HepG2 (cell line): ENCODE results near the gene CORO7. TPM values are rescaled to one million over a fixed set of nuclear protein-coding genes. Genes with fewer than 3 reads are reported as not detected.

Experiments used
- ARNTL ChIP-seq: sonication (generic); formaldehyde crosslinking; IDR thresholded peaks from 2 replicates; pipeline ENCODE4 v1.4.0; 2020; ENCODE audit warnings: mild to moderate bottlenecking, missing genetic modification reagents
- EED ChIP-seq: sonication (generic); formaldehyde crosslinking; IDR thresholded peaks from 2 replicates; pipeline ENCODE4 v1.5.0; 2020; ENCODE audit warnings: mild to moderate bottlenecking, missing genetic modification reagents
- FOXO1 ChIP-seq: sonication (generic); formaldehyde crosslinking; IDR thresholded peaks from 2 replicates; pipeline ENCODE4 v1.4.0; 2020; ENCODE audit warnings: missing genetic modification reagents
- GZF1 ChIP-seq: sonication (generic); formaldehyde crosslinking; IDR thresholded peaks from 2 replicates; pipeline ENCODE4 v1.5.1; 2020; ENCODE audit warnings: mild to moderate bottlenecking, missing genetic modification reagents
- HNRNPUL1 ChIP-seq: fragments of 200-400 bp; formaldehyde crosslinking; IDR thresholded peaks from 2 replicates; pipeline ENCODE4 v1.6.1; 2017; ENCODE audit warnings: low read depth, mild to moderate bottlenecking, low read length, moderate library complexity
- KLF9 ChIP-seq: IDR thresholded peaks from 2 replicates; pipeline ENCODE4 v1.6.1; 2016; ENCODE audit warnings: low read depth
- LBX2 ChIP-seq: sonication (generic); formaldehyde crosslinking; IDR thresholded peaks from 2 replicates; pipeline ENCODE4 v1.5.0; 2020; ENCODE audit warnings: missing genetic modification reagents, mild to moderate bottlenecking, borderline replicate concordance
- MAFK ChIP-seq, 2 experiments: IDR thresholded peaks in 1 of 2; conservative IDR thresholded peaks in 1 of 2; 2 replicates each; pipeline ENCODE4 v1.6.1; 2011; ENCODE audit warnings: improper control_type of control experiment in 2 of 2, low read length in 2 of 2
- MTA3 ChIP-seq: sonication (generic); formaldehyde crosslinking; IDR thresholded peaks from 2 replicates; pipeline ENCODE4 v1.4.0; 2020; ENCODE audit warnings: missing genetic modification reagents
- NCOR1 ChIP-seq: fragments of 200-600 bp; sonication (generic); IDR thresholded peaks from 2 replicates; pipeline ENCODE4 v1.7.0; 2017; ENCODE audit warnings: antibody characterized with exemption, low read length, borderline replicate concordance
- PHF20 ChIP-seq: sonication (generic); formaldehyde crosslinking; IDR thresholded peaks from 2 replicates; pipeline ENCODE4 v1.5.0; 2020; ENCODE audit warnings: mild to moderate bottlenecking, missing genetic modification reagents
- RORA ChIP-seq: sonication (generic); formaldehyde crosslinking; IDR thresholded peaks from 2 replicates; pipeline ENCODE4 v1.5.0; 2020; ENCODE audit warnings: mild to moderate bottlenecking, missing genetic modification reagents, moderate library complexity
- RXRB ChIP-seq: IDR thresholded peaks from 2 replicates; pipeline ENCODE4 v1.6.1; 2016; ENCODE audit warnings: borderline replicate concordance, missing genetic modification reagents, missing compliant biosample characterization
- SOX5 ChIP-seq: IDR thresholded peaks from 2 replicates; pipeline ENCODE4 v1.6.1; 2016; ENCODE audit warnings: borderline replicate concordance
- SP2 ChIP-seq: sonication (generic); formaldehyde crosslinking; IDR thresholded peaks from 2 replicates; pipeline ENCODE4 v1.5.1; 2020; ENCODE audit warnings: mild to moderate bottlenecking, missing genetic modification reagents
- ZC3H13 ChIP-seq: sonication (generic); formaldehyde crosslinking; IDR thresholded peaks from 2 replicates; pipeline ENCODE4 v1.8.1; 2023; ENCODE audit warnings: mild to moderate bottlenecking, missing genetic modification reagents, moderate library complexity
- ZFP90 ChIP-seq: sonication (generic); formaldehyde crosslinking; IDR thresholded peaks from 2 replicates; pipeline ENCODE4 v1.8.0; 2022; ENCODE audit warnings: missing genetic modification reagents, mild to moderate bottlenecking, inconsistent platforms, borderline replicate concordance
- ZMYM2 ChIP-seq: sonication (generic); formaldehyde crosslinking; IDR thresholded peaks from 2 replicates; pipeline ENCODE4 v1.8.0; 2022; ENCODE audit warnings: mild to moderate bottlenecking, missing genetic modification reagents
- ZNF333 ChIP-seq: sonication (generic); formaldehyde crosslinking; IDR thresholded peaks from 2 replicates; pipeline ENCODE4 v1.4.0; 2020; ENCODE audit warnings: mild to moderate bottlenecking, missing genetic modification reagents, borderline replicate concordance
- polyA plus RNA-seq, 8 experiments: library from polyadenylated mRNA; depleted of rRNA in 3 of 8; stranded (reverse) in 7 of 8; unstranded in 1 of 8; fragments of >200 nt; fragmentation: Illumina TruSeq in 4 of 8; extraction: Trizol in 4 of 8; gene quantifications; 2 replicates each; pipeline versions ENCODE4 v1.2.1 to v1.2.3, GENCODE V29; 2011 to 2016; ENCODE audit warnings: low read depth in 4 of 8, missing spikeins in 1 of 8, mixed read lengths in 1 of 8; ENCODE audit not compliant: insufficient read depth in 1 of 8
- total RNA-seq, 5 experiments: library from RNA; depleted of rRNA; stranded (reverse); fragments of >200 nt; fragmentation: Illumina TruSeq; extraction: Trizol; gene quantifications; 2 replicates each; pipeline ENCODE4 v1.2.3, GENCODE V29; 2016; ENCODE audit warnings: low read depth in 1 of 5
- TF ChIP-seq, protein P1 (sequence below): sonication (generic); formaldehyde crosslinking; IDR thresholded peaks from 2 replicates; pipeline ENCODE4 v1.5.1; 2020; ENCODE audit warnings: missing genetic modification reagents, mild to moderate bottlenecking, borderline replicate concordance
- TF ChIP-seq, protein P2 (sequence below): sonication (generic); formaldehyde crosslinking; IDR thresholded peaks from 2 replicates; pipeline ENCODE4 v1.5.0; 2020; ENCODE audit warnings: mild to moderate bottlenecking, missing genetic modification reagents
- TF ChIP-seq, protein P3 (sequence below): sonication (generic); formaldehyde crosslinking; IDR thresholded peaks from 2 replicates; pipeline ENCODE4 v1.8.0; 2022; ENCODE audit warnings: mild to moderate bottlenecking, missing genetic modification reagents, borderline replicate concordance
- TF ChIP-seq, protein P4 (sequence below): sonication (generic); formaldehyde crosslinking; conservative IDR thresholded peaks from 2 replicates; pipeline ENCODE4 v1.4.0; 2020; ENCODE audit warnings: missing genetic modification reagents

Gene CORO7
- total and polyA plus RNA-seq, 2 of the 13 experiments (the other 11 are each of a cell fraction or from before 2014, with no cell fraction given) = 9.9 to 14.3 TPM

- TF ChIP-seq, protein P1, sequence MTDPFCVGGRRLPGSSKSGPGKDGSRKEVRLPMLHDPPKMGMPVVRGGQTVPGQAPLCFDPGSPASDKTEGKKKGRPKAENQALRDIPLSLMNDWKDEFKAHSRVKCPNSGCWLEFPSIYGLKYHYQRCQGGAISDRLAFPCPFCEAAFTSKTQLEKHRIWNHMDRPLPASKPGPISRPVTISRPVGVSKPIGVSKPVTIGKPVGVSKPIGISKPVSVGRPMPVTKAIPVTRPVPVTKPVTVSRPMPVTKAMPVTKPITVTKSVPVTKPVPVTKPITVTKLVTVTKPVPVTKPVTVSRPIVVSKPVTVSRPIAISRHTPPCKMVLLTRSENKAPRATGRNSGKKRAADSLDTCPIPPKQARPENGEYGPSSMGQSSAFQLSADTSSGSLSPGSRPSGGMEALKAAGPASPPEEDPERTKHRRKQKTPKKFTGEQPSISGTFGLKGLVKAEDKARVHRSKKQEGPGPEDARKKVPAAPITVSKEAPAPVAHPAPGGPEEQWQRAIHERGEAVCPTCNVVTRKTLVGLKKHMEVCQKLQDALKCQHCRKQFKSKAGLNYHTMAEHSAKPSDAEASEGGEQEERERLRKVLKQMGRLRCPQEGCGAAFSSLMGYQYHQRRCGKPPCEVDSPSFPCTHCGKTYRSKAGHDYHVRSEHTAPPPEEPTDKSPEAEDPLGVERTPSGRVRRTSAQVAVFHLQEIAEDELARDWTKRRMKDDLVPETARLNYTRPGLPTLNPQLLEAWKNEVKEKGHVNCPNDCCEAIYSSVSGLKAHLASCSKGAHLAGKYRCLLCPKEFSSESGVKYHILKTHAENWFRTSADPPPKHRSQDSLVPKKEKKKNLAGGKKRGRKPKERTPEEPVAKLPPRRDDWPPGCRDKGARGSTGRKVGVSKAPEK (CRISPR knock-in tag) = no peak
- peak; percentile 55; the same call in 1 of the 2 replicates for TF ChIP-seq RXRB
- no peak for TF ChIP-seq ZC3H13 (CRISPR knock-in tag)
- no peak for TF ChIP-seq GZF1
- no peak for TF ChIP-seq SP2 (CRISPR knock-in tag)
- no peak for TF ChIP-seq MAFK (conservative IDR thresholded peaks at IDR 0.05 in 1 of 2, IDR thresholded peaks at IDR 0.05 in 1 of 2; ENCODE audit: low read length in 2 of 2)
- TF ChIP-seq MTA3 (CRISPR knock-in tag) = no peak
- TF ChIP-seq LBX2 (CRISPR knock-in tag) = no peak
- TF ChIP-seq, protein P2, sequence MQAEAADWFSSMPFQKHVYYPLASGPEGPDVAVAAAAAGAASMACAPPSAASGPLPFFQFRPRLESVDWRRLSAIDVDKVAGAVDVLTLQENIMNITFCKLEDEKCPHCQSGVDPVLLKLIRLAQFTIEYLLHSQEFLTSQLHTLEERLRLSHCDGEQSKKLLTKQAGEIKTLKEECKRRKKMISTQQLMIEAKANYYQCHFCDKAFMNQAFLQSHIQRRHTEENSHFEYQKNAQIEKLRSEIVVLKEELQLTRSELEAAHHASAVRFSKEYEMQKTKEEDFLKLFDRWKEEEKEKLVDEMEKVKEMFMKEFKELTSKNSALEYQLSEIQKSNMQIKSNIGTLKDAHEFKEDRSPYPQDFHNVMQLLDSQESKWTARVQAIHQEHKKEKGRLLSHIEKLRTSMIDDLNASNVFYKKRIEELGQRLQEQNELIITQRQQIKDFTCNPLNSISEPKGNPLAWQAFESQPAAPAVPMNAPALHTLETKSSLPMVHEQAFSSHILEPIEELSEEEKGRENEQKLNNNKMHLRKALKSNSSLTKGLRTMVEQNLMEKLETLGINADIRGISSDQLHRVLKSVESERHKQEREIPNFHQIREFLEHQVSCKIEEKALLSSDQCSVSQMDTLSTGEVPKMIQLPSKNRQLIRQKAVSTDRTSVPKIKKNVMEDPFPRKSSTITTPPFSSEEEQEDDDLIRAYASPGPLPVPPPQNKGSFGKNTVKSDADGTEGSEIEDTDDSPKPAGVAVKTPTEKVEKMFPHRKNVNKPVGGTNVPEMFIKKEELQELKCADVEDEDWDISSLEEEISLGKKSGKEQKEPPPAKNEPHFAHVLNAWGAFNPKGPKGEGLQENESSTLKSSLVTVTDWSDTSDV (CRISPR knock-in tag) = no peak
- no peak for TF ChIP-seq PHF20
- TF ChIP-seq NCOR1 = no peak
- 0 out of 2 replicates have a peak, but pooled peaks have one; percentile 42 for TF ChIP-seq FOXO1 (CRISPR knock-in tag)
- no peak for TF ChIP-seq EED
- no peak for TF ChIP-seq ZMYM2 (CRISPR knock-in tag)
- TF ChIP-seq RORA = no peak
- TF ChIP-seq SOX5 (CRISPR knock-in tag) = no peak
- no peak for TF ChIP-seq ZNF333 (CRISPR knock-in tag)
- TF ChIP-seq, protein P3, sequence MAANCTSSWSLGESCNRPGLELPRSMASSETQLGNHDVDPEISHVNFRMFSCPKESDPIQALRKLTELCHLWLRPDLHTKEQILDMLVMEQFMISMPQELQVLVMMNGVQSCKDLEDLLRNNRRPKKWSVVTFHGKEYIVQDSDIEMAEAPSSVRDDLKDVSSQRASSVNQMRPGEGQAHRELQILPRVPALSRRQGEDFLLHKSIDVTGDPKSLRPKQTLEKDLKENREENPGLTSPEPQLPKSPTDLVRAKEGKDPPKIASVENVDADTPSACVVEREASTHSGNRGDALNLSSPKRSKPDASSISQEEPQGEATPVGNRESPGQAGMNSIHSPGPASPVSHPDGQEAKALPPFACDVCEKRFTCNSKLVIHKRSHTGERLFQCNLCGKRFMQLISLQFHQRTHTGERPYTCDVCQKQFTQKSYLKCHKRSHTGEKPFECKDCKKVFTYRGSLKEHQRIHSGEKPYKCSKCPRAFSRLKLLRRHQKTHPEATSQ (CRISPR knock-in tag) = no peak
- TF ChIP-seq HNRNPUL1 = no peak
- TF ChIP-seq KLF9 (CRISPR knock-in tag) = no peak
- peak; percentile 83 for TF ChIP-seq ZFP90 (CRISPR knock-in tag)
- TF ChIP-seq, protein P4, sequence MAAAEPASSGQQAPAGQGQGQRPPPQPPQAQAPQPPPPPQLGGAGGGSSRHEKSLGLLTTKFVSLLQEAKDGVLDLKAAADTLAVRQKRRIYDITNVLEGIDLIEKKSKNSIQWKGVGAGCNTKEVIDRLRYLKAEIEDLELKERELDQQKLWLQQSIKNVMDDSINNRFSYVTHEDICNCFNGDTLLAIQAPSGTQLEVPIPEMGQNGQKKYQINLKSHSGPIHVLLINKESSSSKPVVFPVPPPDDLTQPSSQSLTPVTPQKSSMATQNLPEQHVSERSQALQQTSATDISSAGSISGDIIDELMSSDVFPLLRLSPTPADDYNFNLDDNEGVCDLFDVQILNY (CRISPR knock-in tag) = no peak
- no peak for TF ChIP-seq ARNTL (CRISPR knock-in tag)
These were observed 13.8 kb downstream of the CORO7 start (continued) for GRCh38 chr16:4402439-4403132.
